DOHH2 (cell line): ENCODE results near the gene PIGT.

ENCODE experiments used
- CTCF ChIP-seq: fragments of 200-600 bp; sonication (generic); IDR thresholded peaks from one replicate; pipeline ENCODE4 v1.5.1; 2014; ENCODE audit warnings: antibody characterized with exemption, mild to moderate bottlenecking, low read depth, low read length; ENCODE audit not compliant: poor library complexity, severe bottlenecking
- EZH2phosphoT487 ChIP-seq: fragments of 200-600 bp; sonication (generic); IDR thresholded peaks from 2 replicates; pipeline ENCODE4 v1.6.1; 2017; ENCODE audit warnings: borderline replicate concordance, mild to moderate bottlenecking, antibody characterized with exemption, low read length, moderate library complexity, mixed read lengths

- TF ChIP-seq CTCF (no peak), EZH2phosphoT487 (no peak)
Observed at GRCh38 chr20:45425561-45425960, 9.6 kb downstream of the PIGT start.
